Anterior cingulate cortex (tissue), 58 donors: ENCODE results near the gene SIAH2.

Experiments
- DNase-seq, 58 donors: peaks; one replicate each; lab custom pipeline; 2025; lab: John Stamatoyannopoulos, UW

Gene SIAH2

DNA sequence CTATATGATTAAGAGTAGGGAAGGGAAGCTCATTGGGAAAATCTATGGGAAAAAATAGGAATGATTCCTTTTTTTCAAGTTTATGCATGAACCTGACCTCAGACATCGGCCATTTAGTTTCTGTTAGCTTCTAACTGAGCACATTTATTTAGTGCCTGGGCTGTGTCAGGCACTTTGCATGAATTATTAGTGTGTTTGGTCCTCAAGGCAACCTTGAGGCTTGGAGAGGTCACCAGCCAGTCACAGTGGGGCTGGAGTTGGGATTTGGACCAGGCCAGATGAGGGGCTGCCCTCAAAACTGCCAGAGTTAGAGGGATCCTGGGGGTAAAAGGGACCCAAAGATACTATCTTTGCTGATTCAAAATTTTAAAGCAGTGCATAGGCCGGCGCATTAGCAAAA is 8.1 kb downstream of the SIAH2 start:
- no peak for DNase-seq

DNA sequence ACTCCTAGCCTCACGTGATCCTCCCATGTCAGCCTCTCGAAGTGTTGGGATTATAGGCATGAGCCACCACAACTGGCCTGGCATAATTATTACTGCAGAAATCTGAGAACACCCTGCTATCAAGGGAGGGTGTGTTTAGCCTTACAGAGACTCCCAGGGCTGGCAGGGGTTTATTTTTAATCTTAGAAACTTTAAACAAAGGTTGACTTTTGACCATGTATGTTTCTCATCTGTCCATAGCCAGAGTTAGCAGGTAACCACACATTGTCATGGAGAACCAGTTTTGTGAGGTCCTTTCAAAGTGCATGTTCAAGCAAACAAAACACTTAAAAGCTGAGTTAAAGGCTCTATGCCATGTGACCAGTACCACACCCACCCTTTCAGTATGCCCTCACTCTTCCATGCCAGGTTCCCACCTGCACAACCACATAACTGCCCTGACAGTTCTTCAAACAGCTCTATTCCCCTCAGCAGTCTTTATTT is 11.1 kb downstream of the SIAH2 start:
- DNase-seq, result no peak

DNA sequence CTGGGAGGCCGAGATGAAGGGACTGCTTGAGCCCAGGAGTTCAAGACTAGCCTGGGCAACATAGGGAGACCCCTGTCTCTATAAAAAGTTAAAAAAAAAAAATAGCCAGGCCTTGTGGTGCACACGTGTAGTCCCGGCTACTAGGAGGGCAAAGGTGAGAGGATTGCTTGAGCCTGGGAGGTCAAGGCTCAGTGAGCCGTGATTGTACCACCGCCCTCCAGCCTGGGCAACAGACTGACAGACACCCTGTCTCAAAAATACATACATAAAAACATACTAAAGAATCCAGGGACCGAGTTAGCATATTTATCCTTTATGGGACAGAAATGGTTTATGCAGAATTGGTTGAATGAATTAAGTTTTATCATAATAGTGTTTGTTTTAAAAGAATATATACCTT is 13.7 kb downstream of the SIAH2 start:
- no peak for DNase-seq

DNA sequence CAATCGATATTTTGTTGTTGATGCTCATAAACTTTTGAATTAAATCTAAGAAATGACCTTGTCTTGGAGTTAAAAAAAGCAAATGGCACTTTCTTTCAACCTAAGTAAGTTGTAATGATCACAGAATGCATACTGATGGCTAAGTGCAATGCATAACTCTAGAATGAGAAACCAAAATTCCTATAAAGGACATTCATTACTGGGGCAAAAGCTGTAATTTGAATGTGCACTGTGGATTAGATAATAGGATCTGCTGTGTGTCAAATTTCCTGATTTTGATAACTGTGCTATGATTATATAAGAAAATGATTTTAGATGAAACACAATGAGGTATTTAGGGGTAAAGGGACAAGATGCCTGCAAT is 14.3 kb downstream of the SIAH2 start:
- DNase-seq, result no peak

DNA sequence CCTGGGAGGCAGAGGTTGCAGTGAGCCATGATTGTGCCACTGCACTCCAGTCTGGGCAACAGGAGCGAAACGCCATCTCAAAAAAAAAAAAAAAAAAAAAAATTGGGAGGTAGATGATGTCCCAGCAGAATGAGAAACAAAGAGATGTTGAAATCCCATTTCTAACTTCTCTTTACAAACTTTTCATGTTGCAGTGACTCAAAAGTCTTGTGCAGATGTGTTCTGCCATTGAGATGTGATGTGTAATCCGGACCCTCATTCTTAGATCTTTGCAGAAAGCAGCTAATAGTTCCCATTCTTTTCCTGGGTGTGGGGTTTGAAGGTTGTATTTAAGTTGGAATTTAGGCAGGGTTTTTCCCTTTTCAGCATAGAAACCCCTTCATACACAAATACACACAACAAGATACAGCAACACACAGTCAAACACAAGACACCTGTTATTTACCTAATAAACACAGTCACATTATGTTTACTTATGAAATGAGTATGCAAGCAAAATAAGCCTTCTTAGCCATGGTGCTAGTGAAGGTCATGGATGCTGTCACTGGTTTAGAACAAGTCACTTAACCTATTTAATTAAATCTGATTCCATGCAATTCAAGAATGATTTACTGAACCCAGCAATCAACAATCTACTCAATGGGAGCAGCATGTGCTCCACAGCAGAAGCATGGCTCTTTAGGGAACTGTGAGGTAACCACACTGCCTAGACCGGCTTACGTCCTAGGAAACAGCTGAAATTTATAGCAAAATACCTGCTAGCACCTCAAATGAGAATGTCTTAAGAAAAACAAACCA is 14.9 kb downstream of the SIAH2 start:
- no peak for DNase-seq

DNA sequence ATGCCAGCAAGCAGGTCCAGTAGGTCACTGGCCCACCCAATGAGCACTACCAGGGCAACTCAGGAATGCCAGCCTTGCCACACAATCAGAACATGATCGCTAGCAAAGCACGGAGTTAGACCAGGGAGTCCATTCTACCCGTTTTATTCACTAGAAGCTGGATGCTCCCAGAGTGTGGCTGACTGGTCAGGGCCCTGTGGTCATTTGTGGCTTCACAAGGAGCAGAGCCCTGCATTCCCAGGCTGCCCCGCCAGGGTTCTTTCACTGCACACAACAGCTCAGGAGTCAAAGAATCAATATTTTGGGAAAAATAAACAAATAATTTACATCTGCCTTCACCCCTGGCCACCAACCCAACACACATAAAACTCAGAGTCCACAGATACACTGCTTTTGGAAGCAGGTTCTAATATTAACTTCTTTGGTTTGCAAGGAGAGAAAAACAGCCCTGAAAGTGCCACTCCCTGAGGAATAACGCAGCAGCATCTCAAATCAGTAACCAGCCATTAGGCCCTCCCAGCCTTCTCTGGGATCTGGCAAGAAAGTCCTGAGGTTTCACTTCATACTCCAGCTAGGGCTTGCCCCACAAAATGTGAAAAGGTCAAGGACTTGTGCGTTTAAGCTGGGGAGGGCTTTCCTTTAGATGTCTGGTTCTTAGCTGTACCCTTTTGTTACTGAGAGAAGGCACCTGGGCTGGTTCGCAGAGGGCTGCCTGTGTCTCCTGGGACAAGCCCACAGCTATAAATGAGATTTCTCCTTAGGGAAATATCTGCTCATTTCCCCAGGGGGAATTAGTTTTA is 16.0 kb downstream of the SIAH2 start:
- no peak for DNase-seq

DNA sequence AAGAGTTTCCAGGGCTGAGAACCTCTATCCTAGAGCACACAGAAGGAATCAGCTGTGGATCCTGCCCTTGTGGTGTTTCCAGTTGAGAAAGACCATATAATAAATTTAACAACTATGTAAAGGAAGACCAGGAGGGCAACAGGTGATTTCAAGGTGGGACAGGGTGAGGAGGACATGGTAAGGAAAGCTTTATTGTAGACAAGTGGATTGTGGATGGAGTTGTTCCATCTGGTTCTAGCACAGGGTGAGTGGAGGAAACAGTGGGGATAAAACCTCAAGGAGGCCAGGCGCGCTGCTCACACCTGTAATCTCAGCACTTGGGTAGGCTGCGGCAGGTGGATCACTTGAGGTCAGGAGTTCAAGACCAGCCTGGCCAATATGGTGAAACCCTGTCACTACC is 17.1 kb downstream of the SIAH2 start:
- DNase-seq, result no peak

DNA sequence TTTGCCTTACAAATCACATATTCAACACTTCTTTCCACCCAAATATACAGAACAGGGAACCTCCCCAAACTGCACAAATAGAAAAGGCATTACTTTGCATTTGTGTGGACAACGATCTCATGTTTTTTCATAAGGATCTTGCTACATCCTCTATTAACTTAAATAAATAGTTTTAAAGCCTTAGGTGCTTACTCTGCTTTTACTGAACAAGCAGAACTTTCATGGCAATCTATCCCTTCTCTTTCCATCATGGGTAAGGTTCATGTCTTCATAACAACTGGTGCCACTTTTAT is 18.1 kb downstream of the SIAH2 start:
- no peak for DNase-seq

DNA sequence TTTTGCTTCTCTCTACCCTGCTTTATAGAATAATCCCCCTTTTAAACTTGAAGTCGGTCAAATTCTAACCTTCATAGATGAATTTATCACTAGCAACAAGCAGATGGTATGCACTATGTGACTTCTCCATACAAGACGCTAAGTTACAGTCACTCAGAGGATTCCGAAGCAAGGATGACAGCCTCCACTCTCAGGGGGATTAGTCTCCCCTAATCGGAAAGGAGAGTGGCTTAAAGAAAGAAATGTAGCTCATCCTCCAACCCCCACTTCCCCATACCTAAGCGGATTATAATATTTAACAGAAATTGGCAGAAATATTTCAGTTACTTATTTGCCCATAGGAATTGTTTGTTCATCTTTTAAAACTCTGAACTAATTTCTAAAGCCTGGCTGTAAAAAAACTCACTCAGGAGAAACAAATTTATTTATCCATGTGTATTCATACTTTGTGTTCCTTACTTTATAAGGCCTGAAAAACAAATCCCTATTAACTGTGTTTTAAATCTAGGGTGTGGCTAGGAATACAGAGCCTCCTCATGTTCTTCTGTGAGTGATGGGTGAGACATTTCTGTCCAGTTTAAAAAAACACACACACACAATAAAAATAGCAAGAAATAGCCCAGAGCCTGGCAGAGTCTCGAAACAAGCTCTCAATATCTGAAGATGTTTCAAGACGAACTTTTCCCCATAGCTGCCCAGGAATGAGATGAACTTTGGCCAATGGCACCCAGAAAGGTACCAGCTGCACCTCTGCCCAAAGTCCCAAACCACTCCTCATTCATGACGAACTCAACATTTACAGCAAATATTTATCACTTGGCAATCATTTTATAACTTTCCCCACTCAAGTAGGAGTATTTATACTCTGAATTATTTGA is 18.7 kb downstream of the SIAH2 start:
- DNase-seq, result no peak

DNA sequence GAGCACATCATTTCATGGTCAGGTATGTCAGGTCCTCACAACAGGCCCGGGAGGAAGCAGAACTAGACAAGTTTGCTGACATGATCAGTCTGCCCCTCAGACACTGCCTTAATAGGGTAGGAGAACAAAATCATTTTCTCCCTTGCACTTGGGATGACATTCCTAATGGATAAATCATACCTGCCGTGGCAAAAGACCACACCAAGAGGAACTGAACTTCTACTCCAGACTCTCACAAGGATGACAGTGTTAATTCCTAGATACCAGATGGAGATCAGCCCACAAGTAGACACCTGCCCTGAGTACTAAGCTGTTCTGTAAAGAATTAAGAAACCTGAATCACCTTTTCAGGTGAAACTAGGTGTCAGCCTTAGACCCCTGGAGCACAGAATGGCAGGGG is 19.5 kb downstream of the SIAH2 start:
- DNase-seq, result no peak

DNA sequence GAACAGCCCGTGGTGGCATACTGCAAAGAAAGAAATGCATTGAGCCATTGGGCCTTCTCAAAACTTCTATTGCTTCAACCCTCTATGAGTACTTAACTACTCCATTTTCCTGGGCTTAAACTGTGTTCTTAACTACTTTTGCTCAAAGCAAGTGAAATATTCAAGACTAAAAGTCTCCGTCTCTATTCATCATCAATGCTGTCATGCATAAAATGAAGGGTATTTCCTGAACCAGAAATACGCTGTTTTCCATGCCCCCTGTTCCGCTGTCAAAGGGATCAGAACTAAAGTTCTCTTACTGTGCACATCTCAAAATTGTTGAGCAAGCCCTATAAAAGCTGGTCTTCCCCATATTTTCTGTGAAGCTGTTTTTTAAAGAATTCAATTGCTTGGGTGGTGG is 20.3 kb downstream of the SIAH2 start:
- no peak for DNase-seq

DNA sequence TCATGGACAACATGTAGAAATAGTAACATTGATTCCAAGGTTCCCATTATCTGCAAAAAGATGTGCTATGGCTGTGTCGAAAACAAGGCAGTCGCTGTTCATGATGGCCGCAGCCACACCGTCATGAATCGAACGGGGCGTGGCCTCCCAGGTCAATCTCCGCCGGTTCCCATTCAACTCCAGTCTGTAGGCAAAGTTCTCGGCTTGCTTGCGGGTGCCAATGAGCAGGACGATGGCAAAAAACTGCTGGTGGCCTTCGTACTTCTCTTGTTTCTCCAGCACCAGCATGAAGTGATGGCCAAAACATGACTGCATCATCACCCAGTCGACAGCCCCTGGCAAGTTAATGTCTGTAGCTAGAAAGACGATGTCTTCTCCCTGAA is 20.8 kb downstream of the SIAH2 start:
- DNase-seq, result no peak

DNA sequence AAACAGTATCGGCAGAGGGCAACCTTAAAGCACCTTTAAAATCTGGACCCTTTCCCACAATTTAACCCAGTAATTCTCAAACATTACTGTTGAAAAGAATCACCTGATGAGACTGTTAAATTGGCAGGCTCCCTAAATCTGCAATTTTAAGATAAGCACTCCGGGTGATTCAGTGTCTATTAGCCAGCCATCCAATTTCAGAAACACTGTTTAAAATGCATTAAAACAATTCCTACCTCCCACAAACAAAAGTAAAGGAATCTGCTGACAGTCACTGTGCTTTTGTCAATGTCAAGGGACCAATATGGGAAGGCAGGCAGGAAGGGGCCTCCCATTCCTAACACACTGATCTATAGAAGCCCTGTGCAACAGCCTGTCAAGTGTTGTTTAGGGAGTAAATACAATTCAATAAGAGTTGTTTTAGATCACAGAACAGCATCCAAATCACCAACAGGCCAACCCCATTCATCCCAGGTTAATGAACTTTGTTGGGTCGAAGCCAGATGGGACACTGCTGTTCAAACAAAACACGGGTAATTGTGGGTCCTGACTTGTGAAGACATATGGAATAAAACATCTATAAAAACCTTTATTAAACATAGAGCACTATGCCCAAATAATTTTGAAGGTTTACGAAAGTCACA is 21.4 kb downstream of the SIAH2 start:
- DNase-seq, result no peak

DNA sequence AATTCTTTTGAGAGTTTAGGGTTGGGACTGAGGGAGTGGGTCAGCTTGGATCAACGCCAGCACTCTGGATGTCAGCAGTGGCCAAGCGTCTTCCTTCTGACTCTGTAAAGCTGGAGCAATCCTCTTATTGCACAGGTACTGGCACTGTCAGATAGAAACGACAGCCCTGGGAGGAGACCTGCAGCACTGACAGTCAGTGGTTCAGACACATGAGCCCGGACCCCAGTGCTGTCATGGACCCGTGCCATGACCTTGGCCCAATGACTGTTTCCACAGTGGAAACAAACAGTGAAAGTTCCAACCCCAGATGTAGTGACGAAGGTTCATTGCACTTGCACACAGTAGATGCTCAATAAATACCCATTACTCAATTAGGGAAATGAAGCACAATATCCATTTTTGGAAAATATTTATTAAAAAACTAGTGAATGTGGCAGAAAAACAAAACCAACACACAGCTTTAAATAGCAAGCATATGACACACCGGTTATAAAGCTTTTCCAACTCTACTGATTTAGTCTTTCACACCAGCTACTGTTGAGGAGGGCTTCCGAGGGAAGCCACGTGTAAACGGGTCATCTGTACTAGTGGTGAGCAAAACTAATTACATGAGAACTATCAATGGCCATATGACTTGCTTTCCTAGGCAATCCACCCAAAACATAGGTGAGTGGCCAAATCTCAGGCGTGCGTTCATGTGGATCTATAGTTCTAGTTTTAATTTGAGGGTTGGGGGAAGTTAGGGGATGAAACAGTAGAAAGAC is 22.1 kb downstream of the SIAH2 start:
- no peak for DNase-seq

DNA sequence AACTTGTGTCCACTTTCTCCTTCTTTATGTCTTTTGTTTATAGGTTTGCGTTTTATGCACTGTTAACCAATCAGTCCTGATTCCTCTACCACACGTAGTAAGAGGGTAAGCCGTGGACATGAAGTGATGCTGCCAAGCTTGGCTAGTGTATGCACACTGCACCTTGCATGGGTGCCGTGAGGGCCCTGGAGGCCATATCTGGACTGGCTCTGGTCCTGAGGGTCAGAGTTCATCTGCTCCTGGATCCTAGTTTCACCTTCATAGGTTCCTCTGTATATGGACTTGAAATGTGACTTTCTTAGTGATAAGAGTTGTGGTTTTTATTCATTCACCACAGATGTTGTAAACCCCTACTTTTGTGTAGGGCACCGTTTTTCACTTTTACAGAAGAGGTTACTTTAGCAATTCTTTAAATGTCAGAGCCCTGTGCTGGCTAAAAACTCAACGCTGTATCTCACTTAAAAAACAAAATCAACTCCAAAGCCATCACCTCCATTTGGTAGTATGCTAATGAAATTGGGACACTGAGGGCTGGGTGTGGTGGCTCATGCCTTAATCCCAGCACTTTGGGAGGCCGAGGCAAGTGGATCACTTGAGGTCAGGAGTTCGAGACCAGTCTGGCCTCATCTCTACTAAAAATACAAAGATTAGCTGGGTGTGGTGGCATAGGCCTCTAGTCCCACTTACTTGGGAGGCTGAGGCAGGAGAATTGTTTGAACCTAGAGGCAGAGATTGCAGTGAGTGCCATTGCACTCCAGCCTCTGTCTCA is 22.9 kb downstream of the SIAH2 start:
- DNase-seq, result no peak

DNA sequence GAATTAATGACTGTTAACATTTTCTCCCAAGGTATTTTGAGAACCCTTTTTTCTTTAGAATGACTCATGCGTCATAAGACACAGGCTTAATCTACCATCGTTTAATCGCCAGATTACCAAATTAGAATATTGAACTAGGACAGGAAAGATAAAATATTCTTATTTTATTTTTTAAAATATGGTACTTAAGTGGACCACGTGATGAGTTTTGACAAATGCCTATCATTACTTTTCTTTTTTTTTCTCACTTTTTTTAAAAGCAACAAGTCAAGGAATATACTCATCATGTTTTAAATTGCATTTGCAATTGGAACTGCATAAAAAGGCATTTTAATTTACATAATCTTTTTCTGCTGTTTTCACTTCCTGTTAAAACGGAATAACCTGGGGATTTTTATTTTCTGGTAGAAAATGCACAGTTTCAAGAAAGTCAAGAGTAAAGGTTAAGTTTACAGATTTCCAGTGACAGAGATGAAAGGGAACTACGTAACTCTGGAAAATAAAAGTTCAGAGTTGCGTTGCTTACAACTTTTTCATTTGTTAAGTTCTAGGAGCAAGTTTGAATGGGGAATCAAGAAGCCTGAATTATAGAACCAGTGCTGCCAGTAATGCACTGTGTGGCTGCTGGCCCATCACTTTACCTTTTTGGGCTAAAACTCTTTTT is 23.6 kb downstream of the SIAH2 start:
- no peak for DNase-seq

DNA sequence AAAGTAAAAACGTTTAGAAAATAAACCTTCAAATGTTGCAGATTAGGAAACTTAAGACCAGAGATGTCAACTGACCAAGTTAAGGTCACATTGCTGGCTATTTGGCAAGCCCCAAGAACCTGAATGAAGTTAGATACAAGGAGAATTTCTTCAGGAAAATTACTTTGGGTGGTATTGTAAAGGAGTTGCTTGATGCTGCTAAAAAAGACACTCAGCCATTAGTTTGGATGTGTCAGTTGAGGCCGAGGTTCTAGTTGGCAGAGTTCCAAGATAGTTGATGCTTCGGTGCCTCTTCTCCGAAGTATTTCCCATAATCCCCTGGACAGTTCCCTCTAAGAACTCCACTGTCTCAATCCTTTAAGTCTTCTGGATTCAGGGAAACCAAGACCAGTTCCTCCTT is 24.3 kb downstream of the SIAH2 start:
- no peak for DNase-seq

DNA sequence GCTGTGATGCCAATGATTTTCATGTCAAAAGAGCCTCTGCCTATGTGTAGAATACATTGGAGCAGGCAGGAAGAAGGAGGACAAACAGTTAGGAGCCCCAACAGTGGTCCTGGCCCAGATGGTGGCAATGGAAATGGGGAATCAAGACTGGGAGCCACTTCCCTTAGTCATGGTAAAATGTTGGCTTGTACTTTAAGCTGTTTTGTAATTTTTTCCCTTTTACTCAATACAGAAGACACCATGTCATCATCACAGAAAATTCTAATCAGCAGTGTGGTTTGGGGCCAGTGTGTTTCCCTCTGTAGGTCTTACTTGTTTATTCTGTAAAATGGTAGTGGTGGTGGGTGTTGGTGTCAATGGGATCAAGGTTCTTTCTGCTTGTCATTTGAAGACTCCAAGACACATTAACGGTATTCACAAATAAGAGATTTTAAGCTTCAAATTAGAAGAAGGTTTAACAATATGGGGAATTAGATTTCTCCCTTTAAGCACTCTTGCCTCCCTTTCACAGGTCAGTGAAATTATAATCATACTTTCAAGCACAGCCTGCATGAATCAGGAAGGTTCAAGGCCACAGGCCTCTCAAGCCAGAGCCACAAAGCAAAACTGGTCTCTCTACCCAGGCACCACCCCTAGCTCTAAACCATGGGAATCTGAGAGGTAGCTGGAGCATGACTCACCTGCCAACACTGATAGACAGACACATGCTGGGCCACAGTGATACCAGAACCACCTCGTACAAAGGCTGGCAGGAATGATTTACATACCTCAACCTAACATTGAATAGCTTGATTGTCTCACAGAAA is 24.9 kb downstream of the SIAH2 start:
- DNase-seq, result no peak
